ENCODE measurements around the gene PNLIPRP2.

Gene PNLIPRP2

GRCh38 chr10:116620423-116621400 is at the start of gene PNLIPRP2:
Gene PNLIPRP2, plus strand, starts transcription at chr10:116620953.
- no peak for DNase-seq (ENCODE audit: low spot score)

GRCh38 chr10:116574797-116575196 is 46.0 kb upstream of the PNLIPRP2 start:
- no peak for DNase-seq (ENCODE audit: low spot score)

- no peak for DNase-seq (ENCODE audit: low spot score)
Observed at GRCh38 chr10:116587878-116588591, 32.7 kb upstream of the PNLIPRP2 start.

GRCh38 chr10:116588995-116589394 is 31.8 kb upstream of the PNLIPRP2 start:
- DNase-seq (ENCODE audit: low spot score): no peak

DNA sequence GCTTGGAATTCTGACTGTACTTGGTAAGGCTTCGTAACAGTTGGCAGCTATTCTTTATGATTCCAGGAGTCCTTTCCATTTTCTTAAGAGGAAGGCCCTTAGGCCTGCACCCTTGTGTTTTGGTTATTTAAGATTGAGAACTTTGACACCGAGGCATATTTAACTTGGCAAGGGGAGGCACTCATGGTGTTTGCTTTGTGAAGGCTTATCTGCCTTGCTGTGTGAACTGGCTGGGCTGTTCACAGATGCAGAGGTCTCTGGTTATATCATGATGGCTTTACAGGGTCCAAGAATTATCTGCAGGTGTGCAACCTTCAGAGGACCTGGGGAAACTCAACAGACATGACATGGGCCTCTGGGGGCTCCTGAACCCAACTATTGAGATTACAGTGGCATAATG is 30.8 kb upstream of the PNLIPRP2 start:
- no peak for DNase-seq (ENCODE audit: low spot score)

DNA sequence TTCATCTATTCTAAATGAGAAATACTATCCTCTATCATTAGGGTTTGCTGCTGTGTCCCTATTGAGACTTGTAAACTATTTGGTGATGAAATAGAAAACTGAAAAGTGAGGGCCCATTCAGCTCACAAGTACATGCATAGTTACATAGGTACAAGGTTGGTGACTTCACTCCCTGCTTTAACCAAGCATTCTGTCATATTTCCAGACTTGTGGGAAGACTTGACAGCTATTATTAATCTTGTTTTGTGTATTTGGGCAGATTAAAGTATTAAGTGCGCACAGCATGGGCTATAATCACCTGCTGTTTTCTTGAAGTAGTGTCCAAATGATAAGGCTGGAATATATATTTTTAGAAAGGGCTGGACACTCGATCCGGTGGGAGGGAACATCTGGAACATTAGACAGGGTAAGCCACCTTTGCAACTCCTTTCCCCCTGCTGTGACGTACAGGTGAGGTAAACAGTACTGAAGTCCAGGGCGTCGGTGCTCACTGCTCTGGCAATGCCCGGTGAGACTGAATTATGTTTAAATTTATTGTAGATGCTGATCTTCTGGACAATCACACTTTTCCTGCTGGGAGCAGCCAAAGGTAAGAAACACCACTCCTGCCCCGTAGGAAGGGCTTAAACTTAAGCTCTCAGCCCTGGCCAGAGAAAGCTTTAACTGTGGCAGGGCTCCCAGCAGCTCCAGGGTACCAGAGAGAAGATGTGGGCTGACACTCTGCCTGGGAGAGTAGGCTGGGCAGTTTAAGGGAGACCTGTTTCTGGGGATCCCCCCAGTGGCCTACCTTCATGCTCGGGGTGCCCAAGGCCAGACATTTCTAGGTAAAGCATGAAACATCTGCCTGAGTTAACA is 29.9 kb upstream of the PNLIPRP2 start, which contains the start of gene PNLIPRP1:
Gene PNLIPRP1, plus strand, starts transcription at position 370 of the 855 bp plus-strand sequence. Its CDS starts 171 bp downstream, at position 541.
- no peak for DNase-seq (ENCODE audit: low spot score)

- no peak for DNase-seq (ENCODE audit: low spot score)
Observed at GRCh38 chr10:116593139-116593740, 27.5 kb upstream of the PNLIPRP2 start.

- DNase-seq (ENCODE audit: low spot score): no peak
Observed at GRCh38 chr10:116594525-116595035, 26.2 kb upstream of the PNLIPRP2 start.

GRCh38 chr10:116596062-116596461 is 24.7 kb upstream of the PNLIPRP2 start:
- DNase-seq (ENCODE audit: low spot score): no peak

DNA sequence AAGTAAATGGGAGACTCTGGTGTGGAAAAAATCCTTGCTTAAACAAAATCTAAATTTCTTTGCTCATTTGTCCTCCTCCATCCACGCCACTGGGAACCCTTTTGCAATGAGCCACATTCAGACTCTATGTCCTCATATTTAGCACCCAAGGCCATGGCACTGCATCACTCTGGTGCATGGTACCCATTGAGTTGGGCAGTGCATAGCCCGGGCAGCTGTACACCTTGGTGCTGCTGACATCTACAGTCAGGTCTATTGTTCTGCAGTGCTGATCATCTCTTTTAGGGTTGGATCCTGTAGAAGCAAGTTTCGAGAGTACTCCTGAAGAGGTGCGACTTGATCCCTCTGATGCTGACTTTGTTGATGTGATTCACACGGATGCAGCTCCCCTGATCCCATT is 23.2 kb upstream of the PNLIPRP2 start:
- no peak for DNase-seq (ENCODE audit: low spot score)

GRCh38 chr10:116598329-116598728 is 22.4 kb upstream of the PNLIPRP2 start:
- no peak for DNase-seq (ENCODE audit: low spot score)

DNA sequence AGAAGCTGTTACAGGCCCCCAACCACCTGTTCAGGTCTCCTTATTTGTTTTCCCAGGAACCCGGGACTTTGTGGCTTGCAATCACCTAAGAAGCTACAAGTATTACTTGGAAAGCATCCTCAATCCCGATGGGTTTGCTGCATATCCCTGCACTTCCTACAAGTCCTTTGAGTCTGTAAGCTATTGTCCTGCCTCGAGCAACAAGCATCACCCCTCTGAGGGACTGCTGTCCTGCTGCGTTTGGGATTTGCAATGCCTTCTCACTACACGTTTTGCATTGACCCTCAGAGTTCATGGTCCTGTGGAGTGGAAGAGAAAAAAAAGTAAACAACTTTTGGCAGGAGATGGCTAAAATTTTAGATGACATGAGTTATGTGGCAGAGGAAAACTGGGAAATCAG is 20.8 kb upstream of the PNLIPRP2 start:
- DNase-seq (ENCODE audit: low spot score): no peak

DNA sequence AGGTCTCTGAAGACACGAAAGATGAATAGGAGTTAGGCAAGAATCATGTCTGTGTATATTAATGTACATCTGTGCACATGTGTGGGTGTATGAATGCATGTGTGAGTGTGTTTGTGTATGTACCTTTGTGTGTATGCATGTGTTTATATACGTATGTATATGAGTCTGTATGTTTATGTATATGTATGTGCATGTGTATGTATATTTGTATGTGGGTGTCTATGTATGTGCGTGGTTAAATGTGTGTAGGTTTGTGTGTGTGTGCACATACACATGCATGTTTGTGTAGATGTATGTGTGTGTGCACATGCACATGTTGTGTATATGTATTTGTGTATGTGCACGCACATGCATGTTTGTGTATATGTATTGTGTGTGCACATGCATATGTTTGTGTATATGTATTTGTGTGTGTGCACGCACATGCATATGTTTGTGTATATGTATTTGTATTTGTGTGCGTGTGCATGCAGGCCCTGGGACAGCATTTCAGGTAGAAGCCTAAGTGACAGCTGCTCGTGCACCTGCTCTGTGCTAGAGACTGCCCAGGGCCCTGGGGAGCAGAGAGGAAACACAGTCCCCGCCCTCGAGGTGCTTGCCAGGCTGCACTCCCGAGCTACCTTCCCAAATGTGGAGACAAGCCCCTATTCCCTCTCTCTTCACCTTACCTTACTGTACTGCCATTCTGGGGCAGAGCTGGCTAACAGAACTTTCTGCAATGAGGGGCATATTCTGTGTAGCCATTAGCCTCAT is 17.9 kb upstream of the PNLIPRP2 start:
- DNase-seq (ENCODE audit: low spot score): no peak

- no peak for DNase-seq (ENCODE audit: low spot score)
Observed at GRCh38 chr10:116606061-116606483, 14.7 kb upstream of the PNLIPRP2 start.

DNA sequence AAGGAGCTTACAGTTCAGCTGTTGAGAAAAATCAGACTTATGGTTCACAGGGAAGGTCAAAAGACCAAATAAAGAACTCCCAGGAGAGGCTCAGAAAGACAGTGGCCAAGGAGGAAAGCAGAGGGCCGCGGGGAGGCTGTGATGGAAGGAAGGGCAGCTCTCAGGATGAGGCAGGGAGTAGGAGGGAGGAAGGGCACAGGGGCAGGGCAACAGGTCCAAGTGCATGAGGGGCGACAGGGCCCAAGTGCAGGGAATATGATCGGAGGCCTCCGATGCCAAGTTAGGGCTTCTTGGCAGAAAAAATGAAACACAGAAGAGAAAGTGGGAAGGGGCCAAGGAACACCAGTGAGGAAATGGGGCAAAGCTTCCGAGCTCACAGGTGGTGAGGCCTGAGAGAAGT is 13.4 kb upstream of the PNLIPRP2 start:
- DNase-seq (ENCODE audit: low spot score): no peak

GRCh38 chr10:116608686-116609594 is 11.8 kb upstream of the PNLIPRP2 start:
- DNase-seq (ENCODE audit: low spot score): no peak

GRCh38 chr10:116610443-116611152 is 10.2 kb upstream of the PNLIPRP2 start:
- no peak for DNase-seq (ENCODE audit: low spot score)

DNA sequence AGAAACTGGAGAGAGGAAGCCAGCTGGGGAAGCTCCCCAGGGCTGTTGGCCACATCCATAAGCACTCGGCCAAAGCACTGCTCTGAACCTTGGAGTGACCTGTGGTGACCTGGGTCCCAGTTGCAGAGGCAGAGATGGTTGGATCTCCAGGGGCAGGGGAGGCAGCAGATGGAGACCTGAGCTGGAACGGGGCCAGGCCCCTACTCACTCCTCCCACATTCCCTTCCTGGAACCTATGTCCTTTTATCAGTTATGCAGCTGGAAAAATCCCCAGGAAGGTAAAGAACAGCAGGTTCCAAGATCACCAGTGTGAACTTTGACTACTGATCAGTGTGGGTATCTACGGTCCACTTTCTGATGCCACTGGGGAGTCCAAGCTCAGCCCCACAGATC is 9.6 kb upstream of the PNLIPRP2 start:
- no peak for DNase-seq (ENCODE audit: low spot score)

Measured in HuH-7.5 (cell line).